RKO (cell line): ENCODE results near the gene SLC38A9.

Source experiments
- DNase-seq: peaks from one replicate; pipeline ENCODE4 v3.0.0-alpha.2; 2016; ENCODE audit warnings: low spot score

SLC38A9 gene

DNA sequence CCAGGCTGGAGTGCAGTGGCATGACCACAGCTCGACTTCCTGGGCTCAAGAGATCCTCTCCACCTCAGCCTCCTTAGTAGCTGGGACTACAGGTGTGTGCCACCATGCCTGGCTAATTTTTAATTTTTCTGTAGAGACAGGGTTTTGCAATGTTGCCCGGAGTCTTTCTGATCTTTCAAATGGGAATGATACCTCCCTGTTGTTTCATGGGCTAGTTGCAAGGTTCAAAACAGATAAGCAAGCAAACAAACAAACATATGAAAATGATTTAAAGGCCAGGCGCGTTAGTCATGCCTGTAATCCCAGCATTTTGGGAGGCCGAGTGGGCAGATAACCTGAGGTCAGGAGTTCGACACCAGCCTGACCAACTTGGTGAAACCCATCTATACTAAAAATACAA lies 132.1 kb downstream of the SLC38A9 start:
- no peak for DNase-seq

DNA sequence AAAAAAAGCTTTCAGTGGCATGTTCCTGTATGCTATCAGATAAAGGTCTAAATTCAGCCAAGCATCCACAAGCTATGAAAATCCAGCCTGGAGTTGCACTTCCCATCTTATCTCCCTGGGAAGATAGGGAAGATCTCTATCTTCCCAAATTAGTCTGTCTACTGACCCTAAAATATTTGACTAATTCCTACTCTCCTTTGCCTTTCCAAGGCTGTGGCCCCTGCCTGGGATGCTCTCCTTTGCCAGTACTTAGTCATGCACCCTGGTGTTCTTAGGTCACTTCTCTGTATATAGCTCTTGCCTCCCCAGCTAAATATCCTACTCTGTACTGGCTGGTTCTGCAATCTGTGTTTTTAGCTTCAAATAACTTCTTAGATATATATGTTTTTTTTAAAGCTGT lies 133.4 kb downstream of the SLC38A9 start:
- no peak for DNase-seq

DNA sequence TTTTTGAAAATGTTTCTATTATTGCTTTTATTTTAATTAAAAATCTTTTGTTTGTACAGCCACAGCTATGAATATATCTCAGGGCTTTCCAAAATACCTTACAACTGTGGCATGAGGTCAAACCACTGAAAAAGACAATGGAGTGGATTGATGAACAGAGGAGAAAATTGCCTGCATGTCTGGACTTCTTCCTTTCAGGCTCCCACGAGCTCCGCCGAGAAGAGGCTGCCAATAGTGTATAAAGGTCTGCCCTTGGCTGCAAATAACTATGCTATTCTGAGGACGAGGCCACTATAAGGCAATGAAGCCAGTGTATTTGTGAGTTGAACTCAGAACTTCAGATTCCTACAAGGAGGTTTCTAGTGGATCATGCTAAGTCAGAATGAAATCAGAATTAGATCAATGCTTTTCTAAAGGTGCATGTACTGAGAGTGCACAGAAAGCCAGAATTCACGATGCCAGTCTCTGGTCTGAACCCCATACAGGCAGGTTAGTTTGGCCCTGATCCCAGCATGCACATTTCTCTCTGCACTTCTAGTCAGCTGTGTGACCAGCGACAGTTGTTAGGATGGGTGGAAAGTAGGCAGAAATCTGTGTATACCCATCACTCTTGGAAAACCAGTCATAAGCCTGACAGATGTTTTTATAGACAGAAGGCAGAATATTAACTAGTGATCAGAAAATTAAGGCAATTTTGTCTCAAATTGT lies 134.6 kb downstream of the SLC38A9 start:
- DNase-seq, result no peak

DNA sequence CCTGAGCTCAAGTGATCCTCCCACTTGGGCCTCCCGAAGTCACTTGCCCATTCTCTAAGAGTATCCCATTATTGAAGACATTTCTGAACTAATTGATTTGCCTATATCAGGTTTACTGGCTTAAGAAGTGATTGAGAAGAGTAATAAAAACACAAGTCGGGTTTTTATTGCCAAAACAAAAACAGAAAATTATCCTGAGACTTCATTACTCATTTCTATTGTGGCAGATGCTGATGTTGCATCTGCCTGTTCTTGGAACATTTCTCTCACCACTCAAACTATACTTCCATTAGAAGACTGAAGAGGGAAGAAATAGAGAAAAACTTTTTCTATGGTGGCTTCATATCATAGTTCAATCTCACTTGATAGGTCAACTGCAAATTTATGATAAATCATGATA lies 135.5 kb downstream of the SLC38A9 start:
- no peak for DNase-seq
